Trophoblast cell (in vitro differentiated cells and primary cell): ENCODE measurements around the gene PFN4.
"Not testable (repeated sequence)": the region's sequence is repeated elsewhere in the genome, so short reads cannot be mapped to it uniquely, and the experiment has no call there.

Experiments
- DNase-seq, 2 donors: peaks; one replicate each; pipeline ENCODE4 v3.0.0-alpha.2; 2016
- H2AFZ ChIP-seq: 2 replicates; pipeline ENCODE4 v1.6.1; 2013; ENCODE audit warnings: low read length, moderate library complexity, mild to moderate bottlenecking; ENCODE audit not compliant: insufficient read depth, poor library complexity
- H2AK5ac ChIP-seq: 2 replicates; pipeline ENCODE4 v1.6.1; 2013; ENCODE audit warnings: mild to moderate bottlenecking, low read length
- H2BK120ac ChIP-seq: 2 replicates; pipeline ENCODE4 v1.6.1; 2013; ENCODE audit warnings: low read length, mild to moderate bottlenecking, moderate library complexity; ENCODE audit not compliant: insufficient read depth, poor library complexity
- H2BK12ac ChIP-seq: 2 replicates; pipeline ENCODE4 v1.6.1; 2013; ENCODE audit warnings: mild to moderate bottlenecking, low read length, moderate library complexity
- H2BK5ac ChIP-seq: 2 replicates; pipeline ENCODE4 v1.6.1; 2013; ENCODE audit warnings: low read length, low read depth, moderate library complexity, mild to moderate bottlenecking; ENCODE audit not compliant: poor library complexity
- H3K14ac ChIP-seq: 2 replicates; pipeline ENCODE4 v1.6.1; 2013; ENCODE audit warnings: mild to moderate bottlenecking, low read length
- H3K18ac ChIP-seq: 2 replicates; pipeline ENCODE4 v1.6.1; 2013; ENCODE audit warnings: mild to moderate bottlenecking, low read length
- H3K23ac ChIP-seq: 2 replicates; pipeline ENCODE4 v1.6.1; 2013; ENCODE audit warnings: low read length
- H3K27ac ChIP-seq: 2 replicates; pipeline ENCODE4 v1.5.1; 2013; ENCODE audit warnings: low read depth, mild to moderate bottlenecking, inconsistent platforms, low read length, moderate library complexity
- H3K27me3 ChIP-seq: 2 replicates; pipeline ENCODE4 v1.6.1; 2013; ENCODE audit warnings: inconsistent platforms, mild to moderate bottlenecking, low read length, moderate library complexity; ENCODE audit not compliant: insufficient read depth
- H3K36me3 ChIP-seq, 2 experiments: 1 replicate in 1 of 2; 2 replicates in 1 of 2; pipeline ENCODE4 v1.6.1; 2013; ENCODE audit warnings: low read length in 2 of 2, mild to moderate bottlenecking in 2 of 2, moderate library complexity in 1 of 2; ENCODE audit not compliant: insufficient read depth in 2 of 2, control insufficient read depth in 1 of 2
- H3K4ac ChIP-seq: 2 replicates; pipeline ENCODE4 v1.6.1; 2013; ENCODE audit warnings: low read depth, mild to moderate bottlenecking, low read length, moderate library complexity
- H3K4me1 ChIP-seq, 2 experiments: 1 replicate in 1 of 2; 2 replicates in 1 of 2; pipeline ENCODE4 v1.6.1; 2013; ENCODE audit warnings: low read length in 2 of 2, mild to moderate bottlenecking in 2 of 2, moderate library complexity in 1 of 2; ENCODE audit not compliant: insufficient read depth in 2 of 2, control insufficient read depth in 1 of 2
- H3K4me2 ChIP-seq: 2 replicates; pipeline ENCODE4 v1.6.1; 2013; ENCODE audit warnings: inconsistent platforms, mild to moderate bottlenecking, low read length, moderate library complexity
- H3K4me3 ChIP-seq: 2 replicates; pipeline ENCODE4 v1.5.1; 2013; ENCODE audit warnings: mild to moderate bottlenecking, low read depth, low read length, inconsistent platforms
- H3K79me1 ChIP-seq: one replicate; pipeline ENCODE4 v1.6.1; 2013; ENCODE audit warnings: low read length
- H3K79me2 ChIP-seq: 2 replicates; pipeline ENCODE4 v1.6.1; 2013; ENCODE audit warnings: low read length, mild to moderate bottlenecking; ENCODE audit not compliant: control insufficient read depth, insufficient read depth, poor library complexity
- H3K9ac ChIP-seq: 2 replicates; pipeline ENCODE4 v1.6.1; 2013; ENCODE audit warnings: mild to moderate bottlenecking, low read length
- H3K9me3 ChIP-seq: 2 replicates; pipeline ENCODE4 v1.6.1; 2013; ENCODE audit warnings: low read depth, mild to moderate bottlenecking, control low read depth, inconsistent platforms, low read length; ENCODE audit not compliant: insufficient read depth
- H4K12ac ChIP-seq: 2 replicates; pipeline ENCODE4 v1.6.1; 2013; ENCODE audit warnings: low read depth, mild to moderate bottlenecking, low read length, moderate library complexity
- H4K8ac ChIP-seq: 2 replicates; pipeline ENCODE4 v1.6.1; 2013; ENCODE audit warnings: low read depth, mild to moderate bottlenecking, low read length, moderate library complexity
- H4K91ac ChIP-seq: one replicate; pipeline ENCODE4 v1.6.1; 2013; ENCODE audit warnings: low read depth, mild to moderate bottlenecking, low read length, moderate library complexity
- WGBS: extraction: QIAGEN DNeasy Blood & Tissue Kit; methylation state at CpG from one replicate; pipeline ENCODE4 v1.1.7; 2013; ENCODE audit warnings: missing lambda C conversion rate; ENCODE audit not compliant: insufficient read length, insufficient coverage; ENCODE audit errors: extremely low coverage; 5-methylcytosine and 5-hydroxymethylcytosine counted together

The PFN4 gene

GRCh38 chr2:24115057-24115456 lies 8.1 kb downstream of the PFN4 start:
- Histone ChIP-seq H3K27ac (no peak overlapping the region), H3K4me3 (no peak overlapping the region), H3K4me1 (peaks cover 6 to 9% of the 10 kb centered on the region in 2 experiments), H3K79me1 (no peaks in the 10 kb centered on the region), H3K9ac (no peak overlapping the region), H2BK5ac (no peak overlapping the region), H4K91ac (no peak overlapping the region), H3K36me3 (no peaks in the 10 kb centered on the region), H3K4ac (no peak overlapping the region), H3K79me2 (no peaks in the 10 kb centered on the region), H2AFZ (no peak overlapping the region), H2BK120ac (no peak overlapping the region), H3K27me3 (no peaks in the 10 kb centered on the region), H2AK5ac (no peak overlapping the region), H4K12ac (no peak overlapping the region), H4K8ac (no peak overlapping the region), H3K18ac (no peak overlapping the region), H3K23ac (no peak overlapping the region), H3K4me2 (no peak overlapping the region), H2BK12ac (no peak overlapping the region), H3K14ac (no peak overlapping the region), H3K9me3 (peaks cover 4% of the 10 kb centered on the region)
- no CpG with 5 or more reads among the region's 2 CpGs for WGBS
- DNase-seq = peak in 1 of 2 donors; percentile 25

GRCh38 chr2:24111407-24111901 lies 11.7 kb downstream of the PFN4 start:
- DNase-seq = peak; percentile 18 to 65
- no peak overlapping the region for H4K12ac ChIP-seq
- peaks cover 6 to 9% of the 10 kb centered on the region in 2 experiments for H3K4me1 ChIP-seq
- no peak overlapping the region for H2BK5ac ChIP-seq
- H3K23ac ChIP-seq = no peak overlapping the region
- H3K79me2 ChIP-seq = no peaks in the 10 kb centered on the region
- no peak overlapping the region for H4K8ac ChIP-seq
- H3K27me3 ChIP-seq = no peaks in the 10 kb centered on the region
- H4K91ac ChIP-seq = no peak overlapping the region
- no peak overlapping the region for H3K4me3 ChIP-seq
- no peak overlapping the region for H2AFZ ChIP-seq
- no peak overlapping the region for H2BK120ac ChIP-seq
- H3K27ac ChIP-seq = peak overlapping the region; percentile 23
- H3K9ac ChIP-seq = no peak overlapping the region
- H2AK5ac ChIP-seq = no peak overlapping the region
- no peak overlapping the region for H2BK12ac ChIP-seq
- no peak overlapping the region for H3K4ac ChIP-seq
- no peaks in the 10 kb centered on the region for H3K79me1 ChIP-seq
- peak overlapping the region; percentile 1 for H3K4me2 ChIP-seq
- H3K14ac ChIP-seq = no peak overlapping the region
- peaks cover 4% of the 10 kb centered on the region for H3K9me3 ChIP-seq
- H3K18ac ChIP-seq = no peak overlapping the region
- H3K36me3 ChIP-seq = no peaks in the 10 kb centered on the region
- WGBS = no CpG with 5 or more reads among the region's 2 CpGs

- no CpG with 5 or more reads among the region's 7 CpGs for WGBS
- peak in 1 of 2 donors; percentile 1 for DNase-seq
- no peak overlapping the region for H3K23ac ChIP-seq
These were observed 12.4 kb downstream of the PFN4 start for GRCh38 chr2:24110660-24111303.

GRCh38 chr2:24109431-24109830 lies 13.7 kb downstream of the PFN4 start:
- not testable (repeated sequence) for H3K4me2 ChIP-seq, H2AK5ac ChIP-seq, H3K4ac ChIP-seq, H4K91ac ChIP-seq, H3K79me2 ChIP-seq, H2BK120ac ChIP-seq, H3K27ac ChIP-seq, H3K18ac ChIP-seq, H3K14ac ChIP-seq, H2BK5ac ChIP-seq, H3K9me3 ChIP-seq, H2BK12ac ChIP-seq, H3K23ac ChIP-seq, H3K4me1 ChIP-seq, H3K9ac ChIP-seq, H4K8ac ChIP-seq, H3K79me1 ChIP-seq, H4K12ac ChIP-seq, H3K27me3 ChIP-seq, H3K4me3 ChIP-seq, H3K36me3 ChIP-seq, DNase-seq, H2AFZ ChIP-seq
- no CpG with 5 or more reads among the region's 1 CpG for WGBS

More at GRCh38 chr2:24110660-24111303, 12.4 kb downstream of the PFN4 start:
- Histone ChIP-seq H3K79me2 (no peaks in the 10 kb centered on the region), H2AK5ac (no peak overlapping the region), H2BK120ac (no peak overlapping the region), H3K36me3 (no peaks in the 10 kb centered on the region), H3K4me2 (no peak overlapping the region), H3K79me1 (no peaks in the 10 kb centered on the region), H2BK5ac (no peak overlapping the region), H3K9me3 (peaks cover 4% of the 10 kb centered on the region), H3K9ac (no peak overlapping the region), H4K12ac (no peak overlapping the region), H3K27me3 (no peaks in the 10 kb centered on the region), H3K4me3 (no peak overlapping the region), H3K27ac (no peak overlapping the region), H4K91ac (no peak overlapping the region), H3K18ac (no peak overlapping the region), H3K4ac (no peak overlapping the region), H4K8ac (no peak overlapping the region), H3K14ac (no peak overlapping the region), H2AFZ (no peak overlapping the region), H3K4me1 (peaks cover 6 to 9% of the 10 kb centered on the region in 2 experiments), H2BK12ac (peak overlapping the region; percentile 68)
